CD4-positive, alpha-beta T cell treated with Interleukin-17A for 4 hours (primary cell): ENCODE data around the gene TBCD.
"Not testable (repeated sequence)": the region's sequence is repeated elsewhere in the genome, so short reads cannot be mapped to it uniquely, and the experiment has no call there.

Experiments
- DNase-seq: peaks from one replicate; pipeline ENCODE4 v3.0.0-alpha.2; 2020; ENCODE audit warnings: mixed read lengths

Gene TBCD

DNA sequence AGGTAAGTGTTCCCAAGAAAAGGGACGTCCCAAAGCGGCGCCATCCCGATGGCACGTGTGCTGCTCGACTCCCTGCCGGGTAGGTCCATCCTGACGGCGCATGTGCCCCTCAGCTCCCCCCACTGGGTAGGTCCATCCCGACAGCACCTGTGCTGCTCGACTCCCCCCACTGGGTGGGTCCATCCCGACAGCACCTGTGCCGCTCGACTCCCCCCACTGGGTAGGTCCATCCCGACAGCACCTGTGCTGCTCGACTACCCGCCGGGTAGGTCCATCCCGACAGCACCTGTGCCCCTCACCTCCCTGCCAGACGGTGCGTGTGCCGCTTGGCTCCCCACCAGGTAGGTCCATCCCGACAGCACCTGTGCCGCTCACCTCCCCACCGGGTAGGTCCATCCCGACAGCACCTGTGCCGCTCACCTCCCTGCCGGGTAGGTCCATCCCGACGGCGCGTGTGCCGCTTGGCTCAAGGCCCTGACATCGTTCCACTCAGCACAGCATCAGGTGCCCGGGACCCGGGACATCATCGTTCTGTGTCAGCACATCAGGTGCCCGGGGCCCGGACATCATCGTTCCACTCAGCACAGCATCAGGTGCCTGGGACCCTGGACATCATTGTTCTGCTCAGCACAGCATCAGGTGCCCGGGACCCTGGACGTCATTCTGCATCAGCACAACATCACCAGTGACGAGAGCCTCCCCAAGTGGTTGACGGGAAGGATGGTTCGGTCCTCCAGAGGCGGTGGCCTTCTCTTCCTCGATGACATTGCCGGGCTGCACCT lies 22.2 kb upstream of the TBCD start:
- DNase-seq = no peak

DNA sequence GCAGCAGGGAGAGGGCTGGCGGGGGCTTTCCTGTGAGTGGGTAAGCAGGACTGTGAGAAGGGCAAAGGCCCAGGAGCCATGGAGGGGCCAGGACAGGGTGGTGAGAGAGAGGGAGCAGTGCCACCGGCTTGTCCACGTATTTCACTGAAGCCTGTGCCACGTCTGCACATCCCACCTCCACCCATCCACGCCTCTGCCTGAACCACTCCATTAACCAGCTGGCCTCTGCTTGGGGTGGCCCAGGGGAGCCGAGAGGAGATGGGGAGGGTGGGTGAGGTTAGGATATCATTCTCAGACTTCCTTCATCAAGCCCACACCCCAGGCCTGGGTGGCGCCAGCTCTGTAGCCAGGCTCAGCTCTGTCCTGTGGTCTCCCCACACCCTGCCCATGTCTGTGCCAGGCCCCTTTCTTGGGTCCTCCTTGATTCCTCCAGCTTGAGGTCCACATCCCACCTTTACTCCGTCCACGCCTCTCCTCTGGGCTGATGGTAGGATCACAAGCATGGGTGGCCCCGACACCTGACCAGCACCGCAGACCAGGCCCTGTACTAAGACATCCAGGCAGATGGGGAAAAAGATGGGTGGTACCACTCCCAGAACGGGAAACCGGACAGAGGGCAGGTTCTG lies 19.6 kb upstream of the TBCD start:
- DNase-seq = no peak

DNA sequence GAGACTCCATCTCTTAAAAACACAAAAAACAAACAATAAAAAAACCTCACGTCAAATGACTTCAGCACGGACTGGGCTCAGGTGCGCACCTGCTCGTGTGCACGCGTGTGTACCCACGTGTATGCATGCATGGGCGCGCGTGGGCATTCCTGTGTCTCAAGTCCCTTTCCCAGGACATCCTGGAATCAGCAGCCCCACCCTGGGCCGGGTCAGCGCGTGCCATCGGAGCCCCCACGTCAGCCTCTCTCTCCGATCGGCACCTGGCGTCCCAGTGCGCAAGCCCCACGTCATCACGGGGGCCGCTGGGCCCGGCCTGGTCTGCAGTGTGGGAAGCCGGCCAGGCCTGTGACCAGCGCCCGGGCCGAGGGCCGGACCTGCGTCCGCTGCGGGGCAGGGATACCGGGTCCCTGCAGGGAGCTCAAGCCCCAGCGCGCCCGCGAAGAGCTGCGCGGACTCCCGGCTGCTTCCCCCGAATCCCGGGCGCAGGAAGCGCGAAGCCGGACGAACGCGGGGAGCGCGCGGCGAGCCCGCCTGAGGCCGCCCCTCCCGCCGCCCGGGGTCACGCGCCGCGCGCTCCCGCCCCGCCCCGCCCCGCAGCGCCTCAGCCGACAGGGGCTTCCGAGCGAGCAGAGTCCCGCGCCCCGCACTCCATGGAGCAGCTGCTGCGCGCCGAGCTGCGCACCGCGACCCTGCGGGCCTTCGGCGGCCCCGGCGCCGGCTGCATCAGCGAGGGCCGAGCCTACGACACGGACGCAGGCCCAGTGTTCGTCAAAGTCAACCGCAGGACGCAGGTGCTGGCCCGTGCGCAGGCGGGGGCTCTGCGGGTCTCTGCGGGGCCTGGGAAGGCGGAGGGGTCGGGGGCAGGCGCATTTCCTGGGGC lies 16.6 kb upstream of the TBCD start, which contains the start of gene FN3K:
Gene FN3K (plus strand): TSS at position 629 of the 880 bp plus-strand sequence. CDS start 22 bp downstream, at position 651.
- DNase-seq = peak; percentile 65

- DNase-seq = no peak
Measured at GRCh38 chr17:82736511-82737185, 15.2 kb upstream of the TBCD start.

DNA sequence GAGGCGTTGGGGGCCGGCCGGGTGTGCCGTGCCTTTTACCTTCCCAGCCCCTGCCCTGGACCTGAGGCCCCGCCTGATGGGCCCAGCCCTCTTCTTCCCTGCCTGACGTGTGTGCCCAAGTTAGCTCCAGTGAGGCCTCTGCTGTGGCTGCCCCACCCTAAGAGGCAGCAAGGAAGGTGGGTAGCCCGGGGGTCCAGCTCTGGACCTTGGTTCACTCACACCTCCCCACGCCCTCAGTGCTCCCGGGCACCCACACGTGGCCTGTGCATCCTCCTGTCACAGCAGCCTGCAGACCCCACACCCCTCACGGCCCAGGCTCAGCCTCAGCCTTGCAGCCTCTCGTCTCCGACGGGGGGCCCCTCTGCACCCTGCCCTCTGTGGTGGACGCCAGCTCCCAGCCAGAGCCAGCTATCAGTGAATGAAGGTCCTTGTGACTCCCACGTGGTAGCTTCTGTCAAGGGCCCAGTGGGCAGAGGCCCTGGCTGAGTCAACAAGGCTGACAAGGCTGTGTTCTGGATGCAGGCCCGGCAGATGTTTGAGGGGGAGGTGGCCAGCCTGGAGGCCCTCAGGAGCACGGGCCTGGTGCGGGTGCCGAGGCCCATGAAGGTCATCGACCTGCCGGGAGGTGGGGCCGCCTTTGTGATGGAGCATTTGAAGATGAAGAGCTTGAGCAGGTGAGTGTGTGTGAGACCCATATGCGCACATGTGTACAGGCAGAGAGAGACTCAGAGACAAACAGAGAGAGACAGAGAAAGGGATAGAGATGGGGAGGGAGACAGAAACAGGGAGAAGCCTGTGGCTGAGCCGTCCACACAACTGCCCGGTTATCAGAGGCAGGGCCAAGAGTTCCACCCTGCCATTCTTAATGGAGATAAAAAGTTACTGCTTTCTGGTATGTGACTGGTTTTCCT lies 13.6 kb upstream of the TBCD start:
- no peak for DNase-seq

GRCh38 chr17:82740906-82741759 lies 10.7 kb upstream of the TBCD start:
- no peak for DNase-seq

DNA sequence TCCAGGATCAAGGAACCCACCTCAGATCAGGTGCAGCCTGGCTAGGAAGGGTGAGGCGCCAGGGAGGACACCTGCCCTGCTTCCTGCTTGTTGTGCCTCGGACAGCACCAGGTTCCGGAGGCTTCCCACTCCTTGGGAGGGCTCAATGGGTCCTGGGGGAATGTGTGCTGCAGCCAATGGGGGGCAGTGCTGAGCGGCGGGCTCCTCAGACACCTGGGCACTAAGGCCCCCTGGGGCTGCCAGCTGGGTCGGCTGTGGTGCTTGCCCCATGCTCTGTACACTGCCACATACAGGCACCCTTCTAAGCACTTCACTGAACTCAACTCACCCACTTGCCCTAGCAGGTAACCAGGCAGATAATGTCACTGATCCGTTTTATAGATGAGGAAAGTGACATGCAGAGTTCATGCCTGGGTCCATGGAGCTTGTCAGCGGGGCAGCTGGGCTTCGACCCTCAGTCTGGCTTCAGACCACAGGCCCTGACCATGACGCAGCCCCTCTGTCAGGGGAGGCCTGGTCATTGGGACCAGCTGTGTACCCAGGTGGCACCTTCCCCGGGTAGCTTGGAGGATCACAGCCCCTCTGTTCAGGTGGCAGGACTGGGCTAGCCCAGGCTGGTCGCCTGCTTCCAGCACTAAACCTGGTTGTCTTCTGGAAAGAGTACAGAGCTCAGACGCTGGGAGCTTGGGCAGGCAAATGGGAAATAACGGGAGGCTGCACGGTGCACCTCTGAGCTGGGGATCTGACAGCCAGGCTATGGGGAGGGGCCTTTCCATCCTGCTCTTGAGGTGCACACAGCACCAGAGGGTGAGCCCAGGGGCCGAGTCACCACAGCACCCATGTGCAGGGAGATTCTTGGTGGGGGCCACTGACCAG lies 8.3 kb upstream of the TBCD start:
- DNase-seq = no peak

- DNase-seq = not testable (repeated sequence)
Measured at GRCh38 chr17:82744736-82745135, 7.1 kb upstream of the TBCD start.

- DNase-seq = no peak
Measured at GRCh38 chr17:82745524-82745923, 6.3 kb upstream of the TBCD start.

DNA sequence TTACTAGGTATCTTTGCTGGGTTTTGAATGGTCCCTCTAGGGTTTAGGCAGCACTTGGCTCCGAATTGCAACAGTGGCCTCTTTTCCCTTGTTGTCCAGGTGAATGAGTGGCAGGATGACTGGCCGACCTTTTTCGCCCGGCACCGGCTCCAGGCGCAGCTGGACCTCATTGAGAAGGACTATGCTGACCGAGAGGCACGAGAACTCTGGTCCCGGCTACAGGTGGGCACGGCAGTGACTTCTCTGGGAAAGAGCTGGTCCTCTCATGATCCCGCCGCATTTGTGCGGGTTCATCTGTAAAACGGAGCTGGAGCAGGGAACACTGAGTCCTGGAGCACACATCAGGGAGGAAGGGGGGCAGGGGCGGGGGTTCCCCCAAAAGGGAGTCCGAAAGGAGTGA lies 3.1 kb upstream of the TBCD start:
- no peak for DNase-seq

GRCh38 chr17:82750241-82750908 lies 1.5 kb upstream of the TBCD start:
- DNase-seq = peak; percentile 7

DNA sequence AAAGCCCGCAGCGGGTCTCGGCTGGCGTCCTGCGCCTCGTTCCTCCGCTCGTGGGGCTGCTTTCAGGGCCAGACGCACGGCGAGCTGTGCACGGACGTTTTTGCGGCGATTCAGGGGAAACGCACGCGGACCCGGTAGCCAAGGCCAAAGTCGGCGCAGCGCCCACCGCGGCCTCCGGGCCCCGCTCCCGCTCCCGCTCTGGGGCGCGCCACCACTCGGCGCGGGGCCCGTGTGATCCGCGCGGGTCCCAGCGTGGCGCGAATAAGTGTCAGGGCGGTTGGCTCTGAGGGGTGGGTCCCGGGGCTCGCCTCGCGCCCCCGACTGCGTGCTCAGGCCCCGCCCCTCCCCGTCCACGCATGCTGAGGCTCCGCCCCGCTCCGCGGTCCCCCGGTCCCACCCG lies 694 bp upstream of the TBCD start:
- no peak for DNase-seq

DNA sequence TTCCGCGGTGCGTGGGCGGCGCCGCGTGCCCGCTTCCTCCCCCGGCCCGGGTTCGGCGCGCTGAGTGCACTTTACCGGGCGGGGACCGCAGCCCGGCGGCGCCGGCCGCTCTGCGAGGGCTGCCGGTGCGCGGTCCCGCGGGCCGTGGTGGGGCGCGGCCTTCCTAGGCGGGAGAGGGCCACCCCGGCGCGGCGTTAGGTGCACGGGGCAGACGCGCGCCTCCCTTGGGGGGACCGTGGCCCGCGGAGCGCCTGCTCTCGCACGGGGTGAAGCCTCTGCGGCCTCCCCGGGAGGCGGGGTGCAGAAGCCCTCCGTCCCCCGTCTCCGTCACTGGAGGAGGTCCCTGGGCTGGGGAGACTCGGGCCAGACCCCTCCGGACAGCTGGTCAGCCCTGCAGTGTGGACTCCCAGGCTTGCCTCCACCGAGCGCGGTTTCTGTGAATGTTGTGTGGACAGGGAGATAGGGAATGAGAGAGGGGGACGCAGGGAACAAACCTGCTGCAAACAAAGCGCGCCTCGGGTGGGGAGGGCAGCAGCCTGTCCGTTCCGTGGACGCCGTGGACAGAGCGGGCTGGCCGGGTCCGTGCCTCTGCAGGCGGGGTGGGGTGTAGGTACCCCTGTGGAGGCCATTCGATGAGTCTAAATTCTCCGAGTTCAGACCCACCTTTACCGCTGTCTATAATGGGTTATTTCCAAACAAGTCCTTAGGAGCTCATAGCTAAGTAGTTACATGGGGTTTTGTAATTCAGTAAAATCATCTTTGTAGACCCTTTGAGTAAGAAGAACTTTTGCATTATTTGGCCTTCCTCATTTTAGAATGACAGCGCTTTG lies 721 bp downstream of the TBCD start:
- no peak for DNase-seq

DNA sequence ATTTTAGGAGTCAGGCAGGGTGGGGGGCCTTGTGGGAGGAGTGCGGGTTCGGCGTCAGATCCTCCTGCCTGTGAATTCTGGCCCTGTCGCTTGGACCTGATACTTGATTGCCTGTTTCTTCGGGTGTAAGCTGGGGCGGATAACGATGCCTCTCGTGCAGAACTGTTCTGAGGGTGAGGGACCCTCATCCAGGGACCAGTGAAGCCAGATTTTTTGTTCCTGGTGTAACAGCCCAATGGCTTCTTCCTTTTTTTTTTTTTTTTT lies 1.3 kb downstream of the TBCD start:
- DNase-seq = no peak

- DNase-seq = no peak
Measured at GRCh38 chr17:82754297-82755208, 2.7 kb downstream of the TBCD start.

GRCh38 chr17:82756166-82756565 lies 4.3 kb downstream of the TBCD start:
- no peak for DNase-seq

GRCh38 chr17:82765371-82765770 lies 13.5 kb downstream of the TBCD start:
- DNase-seq = no peak
